Glutamatergic neuron (in vitro differentiated cells): Measurements from ENCODE around the gene BMP8B. TPM values are rescaled to one million over a fixed set of nuclear protein-coding genes. Genes with fewer than 3 reads are reported as not detected.
"Not testable (repeated sequence)": the region's sequence is repeated elsewhere in the genome, so short reads cannot be mapped to it uniquely, and the experiment has no call there.

Experiments
- DNase-seq: peaks from one replicate; pipeline ENCODE4 v3.0.0; 2022
- H3K27ac Mint-ChIP-seq: one replicate; pipeline ENCODE4 v1.8.0; 2020; ENCODE audit warnings: mild to moderate bottlenecking, mixed read lengths, inconsistent platforms; ENCODE audit not compliant: unreplicated experiment
- H3K27me3 Mint-ChIP-seq: one replicate; pipeline ENCODE4 v1.8.0; 2020; ENCODE audit warnings: mild to moderate bottlenecking, moderate library complexity, mixed read lengths, inconsistent platforms; ENCODE audit not compliant: unreplicated experiment
- H3K36me3 Mint-ChIP-seq: one replicate; pipeline ENCODE4 v1.8.0; 2020; ENCODE audit warnings: mild to moderate bottlenecking, mixed read lengths, inconsistent platforms; ENCODE audit not compliant: unreplicated experiment
- H3K4me1 Mint-ChIP-seq: one replicate; pipeline ENCODE4 v1.8.0; 2020; ENCODE audit warnings: mild to moderate bottlenecking, low read depth, mixed read lengths, inconsistent platforms; ENCODE audit not compliant: unreplicated experiment
- H3K4me3 Mint-ChIP-seq: one replicate; pipeline ENCODE4 v1.8.0; 2020; ENCODE audit warnings: mild to moderate bottlenecking, mixed read lengths, inconsistent platforms; ENCODE audit not compliant: unreplicated experiment
- H3K9me3 Mint-ChIP-seq: one replicate; pipeline ENCODE4 v1.8.0; 2020; ENCODE audit warnings: mild to moderate bottlenecking, moderate library complexity, mixed read lengths, inconsistent platforms; ENCODE audit not compliant: unreplicated experiment
- total RNA-seq: library from RNA; stranded (reverse); fragmentation: NEBNext Ultra II Directional; extraction: Animal tissue kit (Norgen Biotek cat#: 25700); gene quantifications from one replicate; pipeline ENCODE4 v1.2.1, GENCODE V29; 2021; ENCODE audit not compliant: unreplicated experiment
- TF ChIP-seq, protein P1 (sequence below): fragments of 200-600 bp; sonication (generic); IDR thresholded peaks from one replicate; pipeline ENCODE4 v1.5.0; 2021; ENCODE audit not compliant: partially characterized antibody, unreplicated experiment

Gene BMP8B
- total RNA-seq, 1 donor from 2014 or later = 0.12 TPM

DNA sequence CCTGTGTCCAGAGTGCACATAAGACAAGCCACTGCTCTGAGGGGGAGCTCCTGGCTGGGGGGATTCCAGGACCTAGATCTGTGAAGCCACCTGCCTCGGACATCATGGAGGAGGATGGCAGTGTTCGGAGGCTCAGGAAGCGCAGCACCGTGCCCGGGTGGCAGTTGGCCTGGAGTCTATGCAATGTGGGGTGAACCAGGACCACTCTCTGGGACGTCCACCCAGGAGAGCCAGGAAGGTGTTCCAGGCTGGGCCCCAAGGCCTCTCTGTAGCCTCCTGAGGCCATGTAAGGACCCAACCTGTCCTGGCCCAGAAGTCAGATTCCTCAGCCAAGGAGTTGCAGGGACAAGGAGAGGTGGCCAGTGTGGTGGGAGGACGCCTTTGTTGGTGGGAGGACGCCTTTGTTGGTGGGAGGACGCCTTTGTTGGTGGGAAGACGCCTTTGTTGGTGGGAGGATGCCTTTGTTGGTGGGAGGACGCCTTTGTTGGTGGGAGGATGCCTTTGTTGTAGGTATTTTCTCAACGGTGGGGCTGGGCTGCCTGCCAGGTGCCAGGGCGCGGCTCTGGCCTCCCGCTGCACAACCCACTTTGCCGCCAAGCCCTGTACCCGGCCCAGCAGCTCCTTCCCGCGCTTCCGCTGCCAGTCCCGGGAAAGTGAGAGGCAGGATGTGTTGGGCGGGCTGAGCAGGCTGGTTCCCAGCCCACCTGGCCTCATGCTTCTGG is 30.6 kb upstream of the BMP8B start:
- peaks cover 5% of the 10 kb centered on the region for H3K27me3 Mint-ChIP-seq

DNA sequence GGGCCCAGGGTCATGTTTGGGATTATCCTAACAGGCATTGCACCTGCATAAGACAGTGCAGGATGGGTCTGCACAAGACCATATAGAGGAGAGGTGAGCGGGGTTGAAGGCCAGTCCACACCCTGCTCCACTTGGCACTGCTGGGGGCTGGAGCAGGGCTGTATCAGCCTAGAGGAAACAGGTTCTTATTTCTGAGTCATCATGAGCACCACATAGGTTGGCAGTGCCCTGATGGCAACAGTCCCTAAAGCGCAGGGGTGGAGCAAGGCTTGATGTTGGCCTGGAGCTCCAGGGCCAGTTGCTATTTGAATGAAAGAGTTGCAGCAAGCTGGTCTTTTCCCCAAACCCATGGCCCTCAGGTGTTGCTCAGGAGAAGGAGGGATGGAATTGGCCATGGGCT is 29.8 kb upstream of the BMP8B start:
- Mint-ChIP-seq H3K4me3 (no peak overlapping the region), H3K36me3 (no peaks in the 10 kb centered on the region), H3K4me1 (peaks cover 9% of the 10 kb centered on the region), H3K9me3 (peaks cover 4% of the 10 kb centered on the region), H3K27me3 (peaks cover 5% of the 10 kb centered on the region), H3K27ac (no peak overlapping the region)
- no peak for DNase-seq
- TF ChIP-seq, protein P1, sequence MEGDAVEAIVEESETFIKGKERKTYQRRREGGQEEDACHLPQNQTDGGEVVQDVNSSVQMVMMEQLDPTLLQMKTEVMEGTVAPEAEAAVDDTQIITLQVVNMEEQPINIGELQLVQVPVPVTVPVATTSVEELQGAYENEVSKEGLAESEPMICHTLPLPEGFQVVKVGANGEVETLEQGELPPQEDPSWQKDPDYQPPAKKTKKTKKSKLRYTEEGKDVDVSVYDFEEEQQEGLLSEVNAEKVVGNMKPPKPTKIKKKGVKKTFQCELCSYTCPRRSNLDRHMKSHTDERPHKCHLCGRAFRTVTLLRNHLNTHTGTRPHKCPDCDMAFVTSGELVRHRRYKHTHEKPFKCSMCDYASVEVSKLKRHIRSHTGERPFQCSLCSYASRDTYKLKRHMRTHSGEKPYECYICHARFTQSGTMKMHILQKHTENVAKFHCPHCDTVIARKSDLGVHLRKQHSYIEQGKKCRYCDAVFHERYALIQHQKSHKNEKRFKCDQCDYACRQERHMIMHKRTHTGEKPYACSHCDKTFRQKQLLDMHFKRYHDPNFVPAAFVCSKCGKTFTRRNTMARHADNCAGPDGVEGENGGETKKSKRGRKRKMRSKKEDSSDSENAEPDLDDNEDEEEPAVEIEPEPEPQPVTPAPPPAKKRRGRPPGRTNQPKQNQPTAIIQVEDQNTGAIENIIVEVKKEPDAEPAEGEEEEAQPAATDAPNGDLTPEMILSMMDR = no peak

More for the DNA sequence above, 30.6 kb upstream of the BMP8B start:
- peaks cover 9% of the 10 kb centered on the region for H3K4me1 Mint-ChIP-seq
- no peak overlapping the region for H3K27ac Mint-ChIP-seq
- no peak for DNase-seq
- H3K9me3 Mint-ChIP-seq = peaks cover 4% of the 10 kb centered on the region
- no peaks in the 10 kb centered on the region for H3K36me3 Mint-ChIP-seq
- no peak overlapping the region for H3K4me3 Mint-ChIP-seq
- TF ChIP-seq, protein P1 = no peak

DNA sequence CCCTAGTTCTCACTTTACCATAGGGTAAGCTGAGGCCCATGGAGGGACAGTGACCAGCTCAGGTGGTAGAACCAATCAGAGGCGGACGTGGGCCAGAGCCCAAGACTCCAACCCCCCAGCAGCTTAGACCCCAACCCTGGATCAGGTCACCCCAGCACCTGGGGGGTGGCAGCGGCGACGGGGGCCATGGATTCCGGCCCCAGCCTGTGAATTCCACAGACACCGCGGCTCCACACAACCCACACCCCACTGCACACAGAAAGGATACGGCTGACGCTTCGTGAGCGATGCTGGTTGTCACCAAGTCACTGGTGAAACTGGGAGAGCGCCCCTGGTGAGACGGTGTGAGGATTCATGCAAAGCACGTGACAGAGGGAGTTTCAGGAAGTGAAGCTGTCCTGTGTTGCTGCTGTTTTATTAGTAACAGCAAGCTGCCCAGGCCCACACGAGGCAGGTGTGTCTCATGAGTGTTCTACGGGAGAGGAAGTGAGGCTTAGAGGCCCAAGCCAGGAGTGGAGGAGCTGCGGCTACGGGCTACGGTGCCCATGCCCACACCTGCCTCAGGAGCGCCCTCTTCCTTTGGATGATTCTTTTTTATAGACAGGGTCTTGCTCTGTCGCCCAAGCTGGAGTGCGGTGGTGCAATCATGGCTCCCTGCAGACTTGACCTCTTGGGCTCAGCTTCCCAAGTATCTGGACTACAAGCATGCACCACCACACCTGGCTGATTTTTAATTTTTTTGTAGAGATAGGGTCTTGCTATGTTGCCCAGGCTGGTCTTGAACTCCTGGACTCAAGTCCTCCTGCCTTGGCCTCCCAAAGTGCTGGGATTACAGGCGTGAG is 28.6 kb upstream of the BMP8B start:
- DNase-seq, H3K36me3 Mint-ChIP-seq, H3K9me3 Mint-ChIP-seq, H3K27me3 Mint-ChIP-seq, H3K27ac Mint-ChIP-seq, H3K4me3 Mint-ChIP-seq: not testable (repeated sequence)
- peaks cover 12% of the 10 kb centered on the region for H3K4me1 Mint-ChIP-seq
- TF ChIP-seq, protein P1 = peak; percentile 5

DNA sequence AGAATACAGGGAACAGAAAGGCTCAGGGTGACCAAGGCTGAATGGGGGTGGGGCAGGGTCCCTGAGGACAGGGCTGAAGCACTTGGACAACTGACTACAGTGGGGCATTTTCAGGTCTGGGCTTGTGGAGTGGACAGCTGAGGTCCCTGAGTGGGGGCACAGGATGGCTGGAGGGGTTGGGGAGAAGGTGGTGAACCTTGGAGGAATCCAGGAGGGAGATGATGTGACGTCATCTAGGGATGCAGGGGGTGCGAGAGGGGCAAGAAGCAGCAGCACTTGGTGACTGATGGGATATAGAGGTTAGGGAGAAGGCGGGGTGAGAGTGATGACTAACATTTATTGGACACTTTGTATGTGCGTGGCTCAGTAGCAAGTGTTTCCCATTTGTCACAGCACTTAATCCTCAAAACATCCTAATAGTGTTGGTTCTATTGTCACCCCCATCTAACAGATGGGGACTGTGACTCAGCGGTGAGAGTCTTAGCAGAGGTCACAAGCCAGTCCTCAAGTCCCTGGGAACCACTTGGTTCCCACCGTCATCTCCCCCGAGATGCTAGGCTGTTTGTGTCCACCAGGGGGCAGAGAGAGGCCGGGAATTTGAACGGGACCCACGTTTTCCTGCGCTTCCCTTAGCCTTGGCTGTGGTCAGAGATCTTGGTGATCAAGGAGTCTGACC is 27.9 kb upstream of the BMP8B start:
- peaks cover 4% of the 10 kb centered on the region for H3K9me3 Mint-ChIP-seq

More for the DNA sequence above, 27.9 kb upstream of the BMP8B start:
- peak; percentile 78 for DNase-seq
- TF ChIP-seq, protein P1 = peak; percentile 87
- H3K27ac Mint-ChIP-seq = peak overlapping the region; percentile 81
- peaks cover 12% of the 10 kb centered on the region for H3K4me1 Mint-ChIP-seq
- peak overlapping the region; percentile 45 for H3K4me3 Mint-ChIP-seq
- H3K36me3 Mint-ChIP-seq = no peaks in the 10 kb centered on the region
- peaks cover 5% of the 10 kb centered on the region for H3K27me3 Mint-ChIP-seq
